ENCODE data around the gene INSR.

GRCh38 chr19:7214324-7215089 is 79.7 kb downstream of the INSR start:
- TF ChIP-seq CTCF (IDR thresholded peaks at IDR 0.05) (no peak), EP300 (IDR thresholded peaks at IDR 0.05) (no peak)
